Heart right ventricle (tissue), 16 donors: ENCODE data around the gene PLPPR1. TPM values are rescaled to one million over a fixed set of nuclear protein-coding genes. Genes with fewer than 3 reads are reported as not detected.

Source experiments
- ATAC-seq, 8 donors: fragments of 200-7000 bp; cut with Tn5 transposase; one replicate each; pipeline ENCODE4 v1.9.1; 2020; ENCODE audit warnings: mild to moderate bottlenecking in 8 of 8, moderate library complexity in 8 of 8, moderate number of reproducible peaks in 1 of 8
- DNase-seq, 2 donors: peaks; one replicate each; pipeline ENCODE4 v3.0.0-alpha.2; 2020
- H3K27ac ChIP-seq, 10 donors: fragments of 200-600 bp; sonication (generic) in 2 of 10; one replicate each; pipeline versions ENCODE4 v1.5.0 to v1.8.0; 2020 to 2022; ENCODE audit warnings: mild to moderate bottlenecking in 3 of 10
- H3K27me3 ChIP-seq, 7 donors: fragments of 200-600 bp; one replicate each; pipeline ENCODE4 v1.8.0; 2021 to 2022; ENCODE audit warnings: mild to moderate bottlenecking in 2 of 7
- H3K36me3 ChIP-seq, 9 donors: fragments of 200-600 bp; sonication (generic) in 1 of 9; one replicate each; pipeline versions ENCODE4 v1.5.0 to v1.8.0; 2020 to 2022; ENCODE audit warnings: mild to moderate bottlenecking in 2 of 9
- H3K4me1 ChIP-seq, 9 donors: fragments of 200-600 bp; sonication (generic) in 1 of 9; one replicate each; pipeline versions ENCODE4 v1.5.0 to v1.8.0; 2020 to 2022; ENCODE audit warnings: mild to moderate bottlenecking in 4 of 9
- H3K4me3 ChIP-seq, 10 donors: fragments of 200-600 bp; sonication (generic) in 2 of 10; one replicate each; pipeline versions ENCODE4 v1.5.0 to v1.8.0; 2020 to 2022; ENCODE audit warnings: mild to moderate bottlenecking in 7 of 10, moderate library complexity in 2 of 10
- H3K9me3 ChIP-seq, 11 donors: fragments of 200-600 bp in 10 of 11; sonication (generic) in 2 of 11; one replicate each; pipeline versions ENCODE4 v1.5.0 to v1.8.0; 2013 to 2022; ENCODE audit warnings: mild to moderate bottlenecking in 2 of 11, control low read depth in 1 of 11, moderate library complexity in 1 of 11
- WGBS, 2 donors: extraction: QIAGEN DNeasy Blood & Tissue Kit; methylation state at CpG; one replicate each; pipeline ENCODE4 v1.1.7; 2013; ENCODE audit warnings: inconsistent platforms in 1 of 2; 5-methylcytosine and 5-hydroxymethylcytosine counted together
- intact Hi-C, 10 donors: fragments of 100-400 bp; cut with DNase I; formaldehyde crosslinking; loops; one replicate each; pipeline versions ENCODE4 v1.11.1 to v1.14.2; 2022
- polyA plus RNA-seq, 2 donors: library from polyadenylated mRNA; stranded (reverse); fragments of 200-250 nt; gene quantifications; one replicate each; pipeline ENCODE4 v1.2.3, GENCODE V29; 2013
- total RNA-seq, 10 donors: library from RNA; stranded (reverse); fragmentation: NEBNext Ultra II Directional in 3 of 10; extraction: Animal tissue kit (Norgen Biotek cat#: 25700) in 3 of 10; gene quantifications; one replicate each; pipeline versions ENCODE4 v1.2.1 to v1.2.4, GENCODE V29; 2021 to 2023
- TF ChIP-seq, protein P1 (sequence below), 9 donors: fragments of 200-600 bp; sonication (generic) in 2 of 9; IDR thresholded peaks; one replicate each; pipeline versions ENCODE4 v1.5.0 to v1.8.0; 2021 to 2022; ENCODE audit warnings: antibody characterized with exemption in 9 of 9, mild to moderate bottlenecking in 5 of 9, moderate library complexity in 1 of 9
- donor health status: Arrhythmogenic right ventricular cardiomyopathy.
- donor health status: ischemic (EF 13 %, LVEDD 7.1; RV severe dilation, severe dysfunction).
- donor health status: healthy with polysubstance abuse.
- donor health status: DM: no; HTN: yes; CAD: no.
- donor health status: DM: no; HTN: no; CAD: no.
- donor health status: ischemic (EF 25% LVEDD 6.9; RV normal size, moderate dysfunction).
- donor health status: ischemic (EF 25% LVEDD 5.7; RV mildly dilated, moderate dysfunction).
- donor health status: healthy.
- donor health status: DM: yes; HTN: yes; CAD: no.
- donor health status: Ischemic cardiomyopathy.
- donor health status: ischemic (EF 35%, LVEDD 5.7; RV mildly dilated, moderate dysfunction).
- donor health status: nonischemic (EF 11% LVEDD 7.7; RV severe dilation, severe dysfunction).
- donor health status: DM: yes; HTN: yes; CAD: no.
- donor health status: PGD.
- donor health status: ischemic (EF 29% LVEDD 5.4; RV normal size, mild dysfunction).
- donor health status: nonischemic (EF 23%, LVEDD 6.1; RV moderate dilation, normal function).

Gene PLPPR1
- total and polyA plus RNA-seq, 12 donors: not detected

DNA sequence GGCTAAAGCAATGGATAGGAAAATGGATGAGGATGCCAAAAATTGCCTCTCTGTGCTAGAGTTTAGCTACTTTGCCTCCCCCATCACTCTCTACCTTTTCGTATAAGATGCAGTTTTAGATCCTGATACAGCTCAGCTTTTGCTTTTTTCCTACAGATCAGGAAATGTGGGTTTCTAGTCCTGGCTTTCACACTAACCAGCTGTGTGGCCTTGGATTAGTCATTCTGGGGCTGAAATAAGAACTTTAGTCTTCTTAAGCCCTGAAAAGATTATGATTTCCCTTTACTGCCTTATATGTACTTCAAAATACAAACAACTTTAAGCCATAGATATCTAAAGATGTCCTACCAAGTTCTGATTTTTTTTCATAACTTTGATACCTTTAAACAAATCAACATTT, 239.9 kb downstream of the PLPPR1 start:
- H3K4me3 ChIP-seq: no peak overlapping the region
- H3K36me3 ChIP-seq: no peaks in the 10 kb centered on the region
- H3K27ac ChIP-seq: no peak overlapping the region
- TF ChIP-seq, protein P1, sequence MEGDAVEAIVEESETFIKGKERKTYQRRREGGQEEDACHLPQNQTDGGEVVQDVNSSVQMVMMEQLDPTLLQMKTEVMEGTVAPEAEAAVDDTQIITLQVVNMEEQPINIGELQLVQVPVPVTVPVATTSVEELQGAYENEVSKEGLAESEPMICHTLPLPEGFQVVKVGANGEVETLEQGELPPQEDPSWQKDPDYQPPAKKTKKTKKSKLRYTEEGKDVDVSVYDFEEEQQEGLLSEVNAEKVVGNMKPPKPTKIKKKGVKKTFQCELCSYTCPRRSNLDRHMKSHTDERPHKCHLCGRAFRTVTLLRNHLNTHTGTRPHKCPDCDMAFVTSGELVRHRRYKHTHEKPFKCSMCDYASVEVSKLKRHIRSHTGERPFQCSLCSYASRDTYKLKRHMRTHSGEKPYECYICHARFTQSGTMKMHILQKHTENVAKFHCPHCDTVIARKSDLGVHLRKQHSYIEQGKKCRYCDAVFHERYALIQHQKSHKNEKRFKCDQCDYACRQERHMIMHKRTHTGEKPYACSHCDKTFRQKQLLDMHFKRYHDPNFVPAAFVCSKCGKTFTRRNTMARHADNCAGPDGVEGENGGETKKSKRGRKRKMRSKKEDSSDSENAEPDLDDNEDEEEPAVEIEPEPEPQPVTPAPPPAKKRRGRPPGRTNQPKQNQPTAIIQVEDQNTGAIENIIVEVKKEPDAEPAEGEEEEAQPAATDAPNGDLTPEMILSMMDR (IDR thresholded peaks at IDR 0.05): no peak
- H3K27me3 ChIP-seq: peaks cover 0 to 7% (median 0%) of the 10 kb centered on the region in 7 donors
- no peak for DNase-seq
- intact Hi-C loops: no loop called here
- no peaks in the 10 kb centered on the region for H3K4me1 ChIP-seq
- 62 to 69% methylated on average over 1 of the region's 1 CpG for WGBS, 2 donors
- ATAC-seq: no peak
- H3K9me3 ChIP-seq: peaks cover 0 to 1% (median 0%) of the 10 kb centered on the region in 11 donors

GRCh38 chr9:101269591-101270283, 241.2 kb downstream of the PLPPR1 start:
- ATAC-seq (no peak), DNase-seq (no peak)
- Histone ChIP-seq H3K4me1 (no peaks in the 10 kb centered on the region), H3K27me3 (peaks cover 0 to 7% (median 0%) of the 10 kb centered on the region in 7 donors), H3K4me3 (no peak overlapping the region), H3K27ac (no peak overlapping the region), H3K36me3 (no peaks in the 10 kb centered on the region), H3K9me3 (peaks cover 0 to 1% (median 0%) of the 10 kb centered on the region in 11 donors)
- intact Hi-C loops: no loop called here
- WGBS, 2 donors: 77 to 80% methylated on average over 9 of the region's 9 CpGs
- TF ChIP-seq, protein P1 (IDR thresholded peaks at IDR 0.05): no peak

DNA sequence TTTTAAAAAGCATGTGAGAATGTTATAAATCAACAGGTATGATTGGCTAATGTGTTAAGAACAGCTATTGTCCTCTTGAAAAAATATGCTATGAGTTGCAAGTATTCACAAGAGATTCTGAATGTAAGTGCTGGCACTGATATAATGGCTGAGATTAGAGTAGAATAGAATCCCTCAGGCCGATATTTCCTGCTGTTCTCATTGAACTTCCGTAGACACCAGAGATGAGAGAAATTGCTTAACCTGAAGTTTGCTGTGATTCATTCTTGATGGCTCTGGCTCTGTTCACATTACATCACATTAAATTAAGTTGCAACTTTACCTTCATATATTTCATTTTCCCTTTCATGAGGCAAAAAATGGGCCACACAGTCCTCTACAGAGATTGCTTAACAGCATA, 241.8 kb downstream of the PLPPR1 start:
- Histone ChIP-seq H3K27ac (no peak overlapping the region), H3K4me1 (no peaks in the 10 kb centered on the region), H3K4me3 (no peak overlapping the region), H3K27me3 (peaks cover 0 to 7% (median 0%) of the 10 kb centered on the region in 7 donors), H3K9me3 (peaks cover 0 to 1% (median 0%) of the 10 kb centered on the region in 11 donors), H3K36me3 (no peaks in the 10 kb centered on the region)
- intact Hi-C loops: no loop called here
- 36 to 49% methylated on average over 2 of the region's 2 CpGs for WGBS, 2 donors
- DNase-seq (no peak), ATAC-seq (no peak)
- TF ChIP-seq, protein P1 (IDR thresholded peaks at IDR 0.05): no peak

- no peaks in the 10 kb centered on the region for H3K36me3 ChIP-seq
- 85 to 90% methylated on average over 3 of the region's 3 CpGs for WGBS, 2 donors
- no peak overlapping the region for H3K27ac ChIP-seq
- TF ChIP-seq, protein P1 (IDR thresholded peaks at IDR 0.05): no peak
- DNase-seq (no peak), ATAC-seq (no peak)
- H3K27me3 ChIP-seq: peaks cover 0 to 7% (median 0%) of the 10 kb centered on the region in 7 donors
- intact Hi-C loops: no loop called here
- no peak overlapping the region for H3K4me3 ChIP-seq
- peaks cover 0 to 1% (median 0%) of the 10 kb centered on the region in 11 donors for H3K9me3 ChIP-seq
- H3K4me1 ChIP-seq: no peaks in the 10 kb centered on the region
Measured at GRCh38 chr9:101271102-101271501, 242.6 kb downstream of the PLPPR1 start.
